ENCODE results near the gene TXK.

GRCh38 chr4:48049483-48049882, 84.6 kb downstream of the TXK start:
- no peak for TF ChIP-seq POLR2A (IDR thresholded peaks at IDR 0.05)
- no peak for TF ChIP-seq CTCF (IDR thresholded peaks at IDR 0.05)
